Neural progenitor cell (in vitro differentiated cells): ENCODE results near the gene SNCG. TPM values are rescaled to one million over a fixed set of nuclear protein-coding genes. Genes with fewer than 3 reads are reported as not detected.

ENCODE experiments used
- DNase-seq: peaks from one replicate; pipeline ENCODE4 v3.0.0-alpha.2; 2016; ENCODE audit warnings: low spot score
- H2AFZ ChIP-seq: fragments of 200-600 bp; sonication (generic); replicated peaks from 2 replicates; pipeline ENCODE4 v1.6.1; 2016; ENCODE audit warnings: antibody characterized with exemption
- H3F3A ChIP-seq: fragments of 200-600 bp; sonication (generic); 2 replicates; pipeline ENCODE4 v1.6.1; 2016; ENCODE audit warnings: antibody characterized with exemption, low read depth
- H3K27ac ChIP-seq: fragments of 200-600 bp; sonication (generic); 2 replicates; pipeline ENCODE4 v1.5.1; 2016; ENCODE audit warnings: mild to moderate bottlenecking
- H3K27me3 ChIP-seq: fragments of 200-600 bp; sonication (generic); 2 replicates; pipeline ENCODE4 v1.6.1; 2016; ENCODE audit warnings: mild to moderate bottlenecking, moderate library complexity
- H3K36me3 ChIP-seq: fragments of 200-600 bp; sonication (generic); 2 replicates; pipeline ENCODE4 v1.5.1; 2016
- H3K4me1 ChIP-seq: fragments of 200-600 bp; sonication (generic); 2 replicates; pipeline ENCODE4 v1.6.1; 2016; ENCODE audit warnings: mixed run types
- H3K4me2 ChIP-seq: fragments of 200-600 bp; sonication (generic); 2 replicates; pipeline ENCODE4 v1.6.1; 2016
- H3K4me3 ChIP-seq: fragments of 200-600 bp; sonication (generic); 2 replicates; pipeline ENCODE4 v1.5.1; 2016
- H3K79me2 ChIP-seq: fragments of 200-600 bp; sonication (generic); 2 replicates; pipeline ENCODE4 v1.6.1; 2016; ENCODE audit warnings: low read depth
- H3K9ac ChIP-seq: fragments of 200-600 bp; sonication (generic); 2 replicates; pipeline ENCODE4 v1.6.1; 2016
- H3K9me3 ChIP-seq: fragments of 200-600 bp; sonication (generic); 2 replicates; pipeline ENCODE4 v1.5.1; 2016; ENCODE audit warnings: low read depth
- H4K20me1 ChIP-seq: fragments of 200-600 bp; sonication (generic); 2 replicates; pipeline ENCODE4 v1.6.1; 2016; ENCODE audit warnings: low read depth
- H3K27ac Mint-ChIP-seq: 3 replicates; pipeline ENCODE4 v1.8.0; 2021; ENCODE audit warnings: mixed read lengths
- H3K27me3 Mint-ChIP-seq: 2 replicates; pipeline ENCODE4 v1.8.0; 2022; ENCODE audit warnings: low read depth, mild to moderate bottlenecking, inconsistent platforms, moderate library complexity, mixed read lengths; ENCODE audit not compliant: insufficient read depth
- H3K36me3 Mint-ChIP-seq: 3 replicates; pipeline ENCODE4 v1.8.0; 2021; ENCODE audit warnings: mixed read lengths
- H3K4me1 Mint-ChIP-seq: 3 replicates; pipeline ENCODE4 v1.8.0; 2021; ENCODE audit warnings: mixed read lengths
- H3K4me3 Mint-ChIP-seq: 3 replicates; pipeline ENCODE4 v1.8.0; 2021; ENCODE audit warnings: mild to moderate bottlenecking, moderate library complexity, mixed read lengths
- H3K9me3 Mint-ChIP-seq: 3 replicates; pipeline ENCODE4 v1.8.0; 2020; ENCODE audit warnings: mixed read lengths
- EZH2 ChIP-seq: fragments of 200-600 bp; sonication (generic); IDR thresholded peaks from 2 replicates; pipeline ENCODE4 v1.6.1; 2017; ENCODE audit warnings: antibody characterized with exemption, mild to moderate bottlenecking, moderate library complexity
- EZH2phosphoT487 ChIP-seq: fragments of 200-600 bp; sonication (generic); IDR thresholded peaks from 2 replicates; pipeline ENCODE4 v1.6.1; 2017; ENCODE audit warnings: antibody characterized with exemption
- total RNA-seq: library from RNA; depleted of rRNA; stranded (reverse); fragments of >200 nt; gene quantifications from 2 replicates; pipeline ENCODE4 v1.2.3, GENCODE V29; 2015; ENCODE audit warnings: low replicate concordance
- TF ChIP-seq, protein P1 (sequence below): fragments of 200-600 bp; sonication (generic); IDR thresholded peaks from 2 replicates; pipeline ENCODE4 v1.5.1; 2017; ENCODE audit warnings: antibody characterized with exemption, mild to moderate bottlenecking

SNCG gene
- total RNA-seq, 1 donor from 2014 or later = not detected

DNA sequence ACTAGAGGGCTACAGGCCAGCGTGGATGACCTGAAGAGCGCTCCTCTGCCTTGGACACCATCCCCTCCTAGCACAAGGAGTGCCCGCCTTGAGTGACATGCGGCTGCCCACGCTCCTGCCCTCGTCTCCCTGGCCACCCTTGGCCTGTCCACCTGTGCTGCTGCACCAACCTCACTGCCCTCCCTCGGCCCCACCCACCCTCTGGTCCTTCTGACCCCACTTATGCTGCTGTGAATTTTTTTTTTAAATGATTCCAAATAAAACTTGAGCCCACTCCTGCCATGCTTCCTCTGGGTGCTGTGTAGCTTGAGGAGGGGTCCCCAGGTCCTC is 4.5 kb downstream of the SNCG start:
- Histone ChIP-seq H3K9ac (no peak overlapping the region), H3K4me1 (peaks cover 14% of the 10 kb centered on the region), H3K27ac (no peak overlapping the region), H3K9me3 (no peaks in the 10 kb centered on the region), H3K79me2 (no peaks in the 10 kb centered on the region), H3F3A (no peaks in the 10 kb centered on the region), H3K4me2 (no peak overlapping the region), H3K4me3 (no peak overlapping the region), H2AFZ (no peak overlapping the region), H4K20me1 (no peaks in the 10 kb centered on the region), H3K27me3 (no peaks in the 10 kb centered on the region), H3K36me3 (no peaks in the 10 kb centered on the region)
- Mint-ChIP-seq H3K9me3 (no peaks in the 10 kb centered on the region), H3K4me3 (no peak overlapping the region), H3K4me1 (peaks cover 32% of the 10 kb centered on the region), H3K36me3 (no peaks in the 10 kb centered on the region), H3K27me3 (peaks cover 2% of the 10 kb centered on the region), H3K27ac (no peak overlapping the region)
- no peak for DNase-seq
- TF ChIP-seq EZH2phosphoT487 = no peak
- TF ChIP-seq EZH2 = no peak
- TF ChIP-seq, protein P1, sequence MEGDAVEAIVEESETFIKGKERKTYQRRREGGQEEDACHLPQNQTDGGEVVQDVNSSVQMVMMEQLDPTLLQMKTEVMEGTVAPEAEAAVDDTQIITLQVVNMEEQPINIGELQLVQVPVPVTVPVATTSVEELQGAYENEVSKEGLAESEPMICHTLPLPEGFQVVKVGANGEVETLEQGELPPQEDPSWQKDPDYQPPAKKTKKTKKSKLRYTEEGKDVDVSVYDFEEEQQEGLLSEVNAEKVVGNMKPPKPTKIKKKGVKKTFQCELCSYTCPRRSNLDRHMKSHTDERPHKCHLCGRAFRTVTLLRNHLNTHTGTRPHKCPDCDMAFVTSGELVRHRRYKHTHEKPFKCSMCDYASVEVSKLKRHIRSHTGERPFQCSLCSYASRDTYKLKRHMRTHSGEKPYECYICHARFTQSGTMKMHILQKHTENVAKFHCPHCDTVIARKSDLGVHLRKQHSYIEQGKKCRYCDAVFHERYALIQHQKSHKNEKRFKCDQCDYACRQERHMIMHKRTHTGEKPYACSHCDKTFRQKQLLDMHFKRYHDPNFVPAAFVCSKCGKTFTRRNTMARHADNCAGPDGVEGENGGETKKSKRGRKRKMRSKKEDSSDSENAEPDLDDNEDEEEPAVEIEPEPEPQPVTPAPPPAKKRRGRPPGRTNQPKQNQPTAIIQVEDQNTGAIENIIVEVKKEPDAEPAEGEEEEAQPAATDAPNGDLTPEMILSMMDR = no peak

DNA sequence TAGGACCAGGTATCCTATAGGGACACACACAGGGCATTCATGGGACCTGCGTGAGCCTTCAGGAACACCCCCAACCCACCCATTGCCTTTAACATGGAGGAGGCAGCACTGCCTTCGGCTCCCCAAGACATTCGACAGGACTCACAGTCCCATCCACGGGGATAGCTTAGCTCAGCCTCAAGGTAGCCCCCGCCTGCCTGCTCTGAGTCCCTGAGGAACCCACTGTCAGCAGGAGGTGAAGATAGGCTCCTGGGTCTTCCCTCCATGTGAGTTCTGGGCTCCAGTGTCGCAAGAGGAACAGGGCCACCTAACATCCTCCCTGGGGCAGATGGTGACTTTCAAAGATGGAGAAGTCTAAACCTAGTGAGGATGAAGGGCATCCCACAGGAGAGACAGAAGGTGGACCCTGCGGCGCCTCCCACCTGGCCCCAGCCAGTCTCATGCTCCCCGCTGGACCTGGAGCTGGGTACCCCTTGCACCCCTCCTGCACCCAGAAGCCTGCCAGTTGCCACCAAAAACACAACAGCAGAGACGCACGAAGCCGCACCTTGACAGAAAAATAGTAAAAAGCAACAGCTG is 5.0 kb downstream of the SNCG start:
- H3K4me3 ChIP-seq = no peak overlapping the region
- no peak overlapping the region for H2AFZ ChIP-seq
- Mint-ChIP-seq H3K27ac (no peak overlapping the region), H3K9me3 (no peaks in the 10 kb centered on the region), H3K4me3 (no peak overlapping the region), H3K27me3 (peaks cover 2% of the 10 kb centered on the region), H3K36me3 (no peaks in the 10 kb centered on the region), H3K4me1 (peaks cover 31% of the 10 kb centered on the region)
- no peak for DNase-seq
- H3K9ac ChIP-seq = no peak overlapping the region
- peaks cover 14% of the 10 kb centered on the region for H3K4me1 ChIP-seq
- no peaks in the 10 kb centered on the region for H3K79me2 ChIP-seq
- no peaks in the 10 kb centered on the region for H4K20me1 ChIP-seq
- no peaks in the 10 kb centered on the region for H3K27me3 ChIP-seq
- H3K36me3 ChIP-seq = no peaks in the 10 kb centered on the region
- no peak overlapping the region for H3K27ac ChIP-seq
- TF ChIP-seq EZH2 = no peak
- TF ChIP-seq, protein P1 = no peak
- TF ChIP-seq EZH2phosphoT487 = no peak
- no peak overlapping the region for H3K4me2 ChIP-seq
- no peaks in the 10 kb centered on the region for H3F3A ChIP-seq
- no peaks in the 10 kb centered on the region for H3K9me3 ChIP-seq

- H3K27ac ChIP-seq = no peak overlapping the region
- Mint-ChIP-seq H3K4me1 (peaks cover 25% of the 10 kb centered on the region), H3K27ac (no peak overlapping the region), H3K27me3 (peaks cover 3% of the 10 kb centered on the region), H3K36me3 (no peaks in the 10 kb centered on the region), H3K4me3 (no peak overlapping the region), H3K9me3 (no peaks in the 10 kb centered on the region)
- no peak overlapping the region for H3K9ac ChIP-seq
- H4K20me1 ChIP-seq = no peaks in the 10 kb centered on the region
- H3K36me3 ChIP-seq = no peaks in the 10 kb centered on the region
- H3K27me3 ChIP-seq = no peaks in the 10 kb centered on the region
- peaks cover 2% of the 10 kb centered on the region for H3F3A ChIP-seq
- no peaks in the 10 kb centered on the region for H3K9me3 ChIP-seq
- no peak overlapping the region for H3K4me2 ChIP-seq
- H3K79me2 ChIP-seq = no peaks in the 10 kb centered on the region
- H2AFZ ChIP-seq = no peak overlapping the region
- TF ChIP-seq, protein P1 = no peak
- TF ChIP-seq EZH2 (no peak), EZH2phosphoT487 (no peak)
- H3K4me1 ChIP-seq = peaks cover 11% of the 10 kb centered on the region
- no peak overlapping the region for H3K4me3 ChIP-seq
- no peak for DNase-seq
Measured at GRCh38 chr10:86964061-86964846, 5.9 kb downstream of the SNCG start.
